ENCODE data around the gene CRCP. TPM values are rescaled to one million over a fixed set of nuclear protein-coding genes. Genes with fewer than 3 reads are reported as not detected.
"Not testable (repeated sequence)": the region's sequence is repeated elsewhere in the genome, so short reads cannot be mapped to it uniquely, and the experiment has no call there.

CRCP gene
- total RNA-seq, 4 donors from 2014 or later: 35.6 to 72.4 (median 45.3) TPM

- 27 to 36% methylated on average over 3 of the region's 3 CpGs for WGBS, 2 donors
- H3K4me3 ChIP-seq (ENCODE audit: low read depth, poor library complexity, severe bottlenecking): no peak overlapping the region
- TF ChIP-seq POLR2A (IDR thresholded peaks at IDR 0.05) (no peak), CTCF (IDR thresholded peaks at IDR 0.05) (no peak)
- DNase-seq (ENCODE audit: low spot score in 2 of 2): peak; percentile 71 to 88
- intact Hi-C loops (cut with DNase I; ENCODE audit: low total_unique reads): no loop called here
These were observed 35.8 kb downstream of the CRCP start for GRCh38 chr7:66150471-66150870.

GRCh38 chr7:66152371-66153191, 37.9 kb downstream of the CRCP start:
- DNase-seq (ENCODE audit: low spot score in 2 of 2): no peak
- 40 to 62% methylated on average over 12 of the region's 12 CpGs for WGBS, 2 donors
- no peak for TF ChIP-seq POLR2A (IDR thresholded peaks at IDR 0.05)
- TF ChIP-seq CTCF (IDR thresholded peaks at IDR 0.05): no peak
- no peak overlapping the region for H3K4me3 ChIP-seq (ENCODE audit: low read depth, poor library complexity, severe bottlenecking)
- intact Hi-C loops (cut with DNase I; ENCODE audit: low total_unique reads): no loop called here

DNA sequence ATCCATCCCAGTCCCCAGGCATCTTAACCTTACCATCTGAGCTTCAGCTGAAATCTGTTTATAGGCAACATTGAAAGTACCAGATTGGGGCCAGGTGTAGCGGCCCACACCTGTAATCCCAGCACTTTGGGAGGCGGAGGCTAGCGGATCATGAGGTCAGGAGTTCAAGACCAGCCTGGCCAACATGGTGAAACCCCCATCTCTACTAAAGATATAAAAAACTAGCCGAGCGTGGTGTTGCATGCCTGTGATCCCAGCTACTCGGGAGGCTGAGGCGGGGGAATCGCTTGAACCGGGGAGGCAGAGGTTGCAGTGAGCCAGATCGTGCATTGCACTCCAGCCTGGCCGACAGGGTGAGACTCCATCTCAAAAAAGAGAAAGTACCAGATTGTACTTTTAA, 39.0 kb downstream of the CRCP start:
- WGBS, 2 donors: 90 to 92% methylated on average over 11 of the region's 11 CpGs
- intact Hi-C loops (cut with DNase I; ENCODE audit: low total_unique reads): no loop called here
- no peak for TF ChIP-seq POLR2A (IDR thresholded peaks at IDR 0.05)
- TF ChIP-seq CTCF (IDR thresholded peaks at IDR 0.05): no peak
- no peak overlapping the region for H3K4me3 ChIP-seq (ENCODE audit: low read depth, poor library complexity, severe bottlenecking)
- no peak for DNase-seq (ENCODE audit: low spot score in 2 of 2)

DNA sequence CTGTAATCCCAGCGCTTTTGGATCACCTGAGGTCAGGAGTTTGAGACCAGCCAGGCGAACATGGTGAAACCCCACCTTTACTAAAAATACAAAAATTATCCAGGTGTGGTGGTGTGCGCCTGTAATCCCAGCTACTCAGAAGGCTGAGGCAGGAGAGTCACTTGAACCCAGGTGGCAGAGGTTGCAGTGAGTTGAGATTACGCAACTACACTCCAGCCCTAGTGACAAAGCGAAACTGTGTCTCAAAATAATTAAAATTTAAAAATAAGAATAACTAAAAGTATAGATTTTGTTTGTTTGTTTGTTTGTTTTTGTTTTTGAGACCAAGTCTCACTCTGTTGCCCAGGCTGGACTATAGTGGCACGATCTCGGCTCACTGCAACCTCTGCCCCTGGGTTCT, 41.4 kb downstream of the CRCP start:
- WGBS, 2 donors: 98% methylated on average over 7 of the region's 7 CpGs
- H3K4me3 ChIP-seq (ENCODE audit: low read depth, poor library complexity, severe bottlenecking); DNase-seq (ENCODE audit: low spot score in 2 of 2); intact Hi-C loops (cut with DNase I; ENCODE audit: low total_unique reads): not testable (repeated sequence)

- WGBS, 2 donors: 82 to 84% methylated on average over 3 of the region's 3 CpGs
- intact Hi-C loops (cut with DNase I; ENCODE audit: low total_unique reads): no loop called here
- no peak for TF ChIP-seq CTCF (IDR thresholded peaks at IDR 0.05)
- TF ChIP-seq POLR2A (IDR thresholded peaks at IDR 0.05): no peak
- H3K4me3 ChIP-seq (ENCODE audit: low read depth, poor library complexity, severe bottlenecking): no peak overlapping the region
- DNase-seq (ENCODE audit: low spot score in 2 of 2): no peak
These were observed 42.4 kb downstream of the CRCP start for GRCh38 chr7:66157060-66157459.

DNA sequence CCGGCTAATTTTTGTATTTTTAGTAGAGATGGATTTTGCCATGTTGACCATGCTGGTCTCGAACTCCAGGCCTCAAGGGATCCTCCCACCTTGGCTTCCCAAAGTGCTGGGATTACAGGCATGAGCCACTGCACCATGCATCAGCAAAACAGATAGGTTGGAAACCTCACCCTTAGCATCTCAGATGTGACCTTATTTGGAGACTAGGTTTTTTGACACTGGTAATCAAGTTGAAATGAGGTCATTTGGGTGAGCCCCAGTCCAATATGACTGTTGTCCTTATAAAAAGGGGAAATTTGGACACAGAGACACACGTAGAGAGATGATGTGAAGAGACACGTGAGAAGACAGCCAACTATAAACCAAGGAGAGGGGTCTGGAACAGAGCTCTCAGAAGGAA, 48.0 kb downstream of the CRCP start:
- no peak overlapping the region for H3K4me3 ChIP-seq (ENCODE audit: low read depth, poor library complexity, severe bottlenecking)
- WGBS, 2 donors: 77 to 87% methylated on average over 4 of the region's 4 CpGs
- no peak for TF ChIP-seq POLR2A (IDR thresholded peaks at IDR 0.05)
- no peak for TF ChIP-seq CTCF (IDR thresholded peaks at IDR 0.05)
- DNase-seq (ENCODE audit: low spot score in 2 of 2): no peak
- intact Hi-C loops (cut with DNase I; ENCODE audit: low total_unique reads): no loop called here
